Colonic mucosa (tissue), 4 donors: ENCODE measurements around the gene UBE3D. TPM values are rescaled to one million over a fixed set of nuclear protein-coding genes. Genes with fewer than 3 reads are reported as not detected.

ENCODE experiments used
- DNase-seq: peaks from one replicate; pipeline ENCODE4 v3.0.0-alpha.2; 2020
- H3K27ac ChIP-seq: fragments of 200-600 bp; one replicate; pipeline ENCODE4 v1.8.0; 2021
- H3K27me3 ChIP-seq: fragments of 200-600 bp; one replicate; pipeline ENCODE4 v1.8.0; 2021
- H3K36me3 ChIP-seq: fragments of 200-600 bp; one replicate; pipeline ENCODE4 v1.8.0; 2021
- H3K4me1 ChIP-seq: fragments of 200-600 bp; one replicate; pipeline ENCODE4 v1.8.0; 2021; ENCODE audit warnings: mild to moderate bottlenecking
- H3K4me3 ChIP-seq: fragments of 200-600 bp; one replicate; pipeline ENCODE4 v1.8.0; 2021
- H3K9ac ChIP-seq, 2 donors: one replicate each; pipeline ENCODE4 v1.7.0; 2013; ENCODE audit warnings: control low read depth in 2 of 2, low read depth in 2 of 2, low read length in 2 of 2
- H3K9me3 ChIP-seq: fragments of 200-600 bp; one replicate; pipeline ENCODE4 v1.8.0; 2021
- CTCF ChIP-seq: fragments of 200-600 bp; IDR thresholded peaks from one replicate; pipeline ENCODE4 v1.8.0; 2022; ENCODE audit warnings: antibody characterized with exemption, mild to moderate bottlenecking
- intact Hi-C: fragments of 100-400 bp; cut with DNase I; formaldehyde crosslinking; loops from one replicate; pipeline ENCODE4 v1.14.1; 2022
- total RNA-seq, 2 donors: library from RNA; stranded (reverse); fragmentation: NEBNext Ultra II Directional in 1 of 2; extraction: Animal tissue kit (Norgen Biotek cat#: 25700) in 1 of 2; gene quantifications; one replicate each; pipeline ENCODE4 v1.2.1, GENCODE V29; 2021
- donor health status: healthy.
- donor health status: DM: no; HTN: no; CAD: no.
- donor health status: DM: no; HTN: no; CAD: no.

The UBE3D gene
- total RNA-seq, 2 donors from 2014 or later = 3.6 to 3.8 TPM

GRCh38 chr6:82963191-82963925 is 102.3 kb downstream of the UBE3D start:
- intact Hi-C loops = no loop called here
- Histone ChIP-seq H3K4me1 (no peaks in the 10 kb centered on the region), H3K9ac (no peak overlapping the region), H3K4me3 (no peak overlapping the region), H3K9me3 (no peaks in the 10 kb centered on the region), H3K27me3 (no peaks in the 10 kb centered on the region), H3K36me3 (no peaks in the 10 kb centered on the region), H3K27ac (no peak overlapping the region)
- TF ChIP-seq CTCF = no peak
- no peak for DNase-seq

- TF ChIP-seq CTCF = no peak
- H3K4me3 ChIP-seq = no peak overlapping the region
- no peak for DNase-seq
- H3K27ac ChIP-seq = no peak overlapping the region
- H3K36me3 ChIP-seq = no peaks in the 10 kb centered on the region
- H3K9me3 ChIP-seq = no peaks in the 10 kb centered on the region
- H3K27me3 ChIP-seq = no peaks in the 10 kb centered on the region
- H3K4me1 ChIP-seq = no peaks in the 10 kb centered on the region
- intact Hi-C loops = no loop called here
- no peak overlapping the region for H3K9ac ChIP-seq
Observed at GRCh38 chr6:82959385-82959941, 106.2 kb downstream of the UBE3D start.

GRCh38 chr6:82958551-82958950 is 107.1 kb downstream of the UBE3D start:
- intact Hi-C loops = no loop called here
- Histone ChIP-seq H3K36me3 (no peaks in the 10 kb centered on the region), H3K9me3 (no peaks in the 10 kb centered on the region), H3K4me3 (no peak overlapping the region), H3K9ac (no peak overlapping the region), H3K27me3 (no peaks in the 10 kb centered on the region), H3K4me1 (no peaks in the 10 kb centered on the region), H3K27ac (no peak overlapping the region)
- TF ChIP-seq CTCF = no peak
- DNase-seq = no peak

- TF ChIP-seq CTCF = no peak
- Histone ChIP-seq H3K4me1 (no peaks in the 10 kb centered on the region), H3K4me3 (no peak overlapping the region), H3K27ac (no peak overlapping the region), H3K9ac (no peak overlapping the region), H3K36me3 (no peaks in the 10 kb centered on the region), H3K27me3 (no peaks in the 10 kb centered on the region), H3K9me3 (no peaks in the 10 kb centered on the region)
- no peak for DNase-seq
- intact Hi-C loops = no loop called here
Observed at GRCh38 chr6:82957868-82958245, 107.8 kb downstream of the UBE3D start.

- Histone ChIP-seq H3K4me3 (no peak overlapping the region), H3K36me3 (no peaks in the 10 kb centered on the region), H3K27ac (no peak overlapping the region), H3K27me3 (no peaks in the 10 kb centered on the region), H3K9me3 (no peaks in the 10 kb centered on the region), H3K4me1 (no peaks in the 10 kb centered on the region), H3K9ac (no peak overlapping the region)
- DNase-seq = no peak
- no peak for TF ChIP-seq CTCF
- intact Hi-C loops = no loop called here
Observed at GRCh38 chr6:82957171-82957867, 108.3 kb downstream of the UBE3D start.
